GM13977 (cell line): ENCODE data around the gene RELN.

Experiments used
- DNase-seq: peaks from one replicate; pipeline ENCODE4 v3.0.0; 2012; ENCODE audit warnings: low spot score
- CTCF ChIP-seq: IDR thresholded peaks from 2 replicates; pipeline ENCODE4 v1.5.1; 2012; ENCODE audit warnings: mild to moderate bottlenecking, control low read depth; ENCODE audit not compliant: insufficient read depth; ENCODE audit errors: extremely low read depth, missing control alignments
- in situ Hi-C: fragments of 300-500 bp; cut with MboI; formaldehyde crosslinking; loops from one replicate; pipeline ENCODE4 v1.12.0; 2022; ENCODE audit warnings: low sequenced_read_pairs, low pct_unique_long_range_greater_than_20kb, mixed read lengths, inconsistent platforms; ENCODE audit not compliant: unreplicated experiment

Gene RELN

GRCh38 chr7:103539875-103540274 is 449.6 kb downstream of the RELN start:
- in situ Hi-C loops = no loop called here
- DNase-seq = no peak
- no peak for TF ChIP-seq CTCF

- TF ChIP-seq CTCF = no peak
- in situ Hi-C loops = no loop called here
- DNase-seq = no peak
Observed at GRCh38 chr7:103538964-103539709, 450.3 kb downstream of the RELN start.

GRCh38 chr7:103533761-103534160 is 455.7 kb downstream of the RELN start:
- DNase-seq = no peak
- in situ Hi-C loops = no loop called here
- TF ChIP-seq CTCF = no peak

- in situ Hi-C loops = no loop called here
Observed at GRCh38 chr7:103532955-103533354, 456.5 kb downstream of the RELN start.

GRCh38 chr7:103528152-103528551 is 461.3 kb downstream of the RELN start:
- TF ChIP-seq CTCF = no peak
- DNase-seq = no peak
- in situ Hi-C loops = no loop called here

More at GRCh38 chr7:103532955-103533354, 456.5 kb downstream of the RELN start:
- DNase-seq = no peak
- TF ChIP-seq CTCF = no peak

- in situ Hi-C loops = no loop called here
- no peak for DNase-seq
- no peak for TF ChIP-seq CTCF
Observed at GRCh38 chr7:103525937-103526336, 463.5 kb downstream of the RELN start.
